BLaER1 (cell line): ENCODE data around the gene LETM1.
"Not testable (repeated sequence)": the region's sequence is repeated elsewhere in the genome, so short reads cannot be mapped to it uniquely, and the experiment has no call there.

ENCODE experiments used
- H3K27ac ChIP-seq: shearing (Covaris generic); formaldehyde crosslinking; 2 replicates; pipeline ENCODE4 v1.8.1; 2022
- H3K27me3 ChIP-seq: shearing (Covaris generic); formaldehyde crosslinking; 2 replicates; pipeline ENCODE4 v1.8.1; 2022
- H3K36me3 ChIP-seq: shearing (Covaris generic); formaldehyde crosslinking; 2 replicates; pipeline ENCODE4 v1.8.1; 2022
- H3K4me1 ChIP-seq: shearing (Covaris generic); formaldehyde crosslinking; 2 replicates; pipeline ENCODE4 v1.8.1; 2022
- H3K4me2 ChIP-seq: shearing (Covaris generic); formaldehyde crosslinking; 2 replicates; pipeline ENCODE4 v1.8.1; 2022
- H3K4me3 ChIP-seq: shearing (Covaris generic); formaldehyde crosslinking; 2 replicates; pipeline ENCODE4 v1.8.1; 2022
- H3K9ac ChIP-seq: shearing (Covaris generic); formaldehyde crosslinking; 2 replicates; pipeline ENCODE4 v1.8.1; 2022
- H3K9me3 ChIP-seq: shearing (Covaris generic); formaldehyde crosslinking; 2 replicates; pipeline ENCODE4 v1.8.1; 2022
- H4K20me1 ChIP-seq: shearing (Covaris generic); formaldehyde crosslinking; 2 replicates; pipeline ENCODE4 v1.8.1; 2022
- Cebpa-rat ChIP-seq: shearing (Covaris generic); IDR thresholded peaks from 2 replicates; pipeline ENCODE4 v1.8.1; 2022

Gene LETM1

GRCh38 chr4:1842993-1843448 lies 12.9 kb downstream of the LETM1 start:
- H3K9me3 ChIP-seq = no peaks in the 10 kb centered on the region
- no peak overlapping the region for H3K4me2 ChIP-seq
- peaks cover 99% of the 10 kb centered on the region for H3K36me3 ChIP-seq
- H3K4me3 ChIP-seq = no peak overlapping the region
- H3K27ac ChIP-seq = no peak overlapping the region
- peaks cover 42% of the 10 kb centered on the region for H3K4me1 ChIP-seq
- no peak for TF ChIP-seq Cebpa-rat
- no peaks in the 10 kb centered on the region for H3K27me3 ChIP-seq
- H4K20me1 ChIP-seq = peaks cover 99% of the 10 kb centered on the region
- H3K9ac ChIP-seq = no peak overlapping the region

GRCh38 chr4:1842339-1842895 lies 13.5 kb downstream of the LETM1 start:
- Histone ChIP-seq H3K9me3 (no peaks in the 10 kb centered on the region), H3K9ac (no peak overlapping the region), H4K20me1 (peaks cover 99% of the 10 kb centered on the region), H3K4me2 (no peak overlapping the region), H3K27ac (no peak overlapping the region), H3K4me3 (no peak overlapping the region), H3K36me3 (peaks cover 98% of the 10 kb centered on the region), H3K27me3 (no peaks in the 10 kb centered on the region), H3K4me1 (peaks cover 42% of the 10 kb centered on the region)
- TF ChIP-seq Cebpa-rat = no peak

- H3K4me2 ChIP-seq = peak overlapping the region; percentile 37
Measured at GRCh38 chr4:1841887-1842210, 14.1 kb downstream of the LETM1 start.

GRCh38 chr4:1841201-1841886 lies 14.6 kb downstream of the LETM1 start:
- no peak overlapping the region for H3K27ac ChIP-seq
- peaks cover 98% of the 10 kb centered on the region for H3K36me3 ChIP-seq
- H3K4me2 ChIP-seq = peak overlapping the region; percentile 37
- no peak overlapping the region for H3K4me3 ChIP-seq
- no peak overlapping the region for H3K9ac ChIP-seq
- no peak for TF ChIP-seq Cebpa-rat
- H3K9me3 ChIP-seq = no peaks in the 10 kb centered on the region
- peaks cover 99% of the 10 kb centered on the region for H4K20me1 ChIP-seq
- no peaks in the 10 kb centered on the region for H3K27me3 ChIP-seq
- H3K4me1 ChIP-seq = peaks cover 42% of the 10 kb centered on the region

More at GRCh38 chr4:1841887-1842210, 14.1 kb downstream of the LETM1 start:
- H3K4me3 ChIP-seq = no peak overlapping the region
- peaks cover 42% of the 10 kb centered on the region for H3K4me1 ChIP-seq
- no peak for TF ChIP-seq Cebpa-rat
- H3K27ac ChIP-seq = no peak overlapping the region
- H3K36me3 ChIP-seq = peaks cover 98% of the 10 kb centered on the region
- peaks cover 99% of the 10 kb centered on the region for H4K20me1 ChIP-seq
- no peaks in the 10 kb centered on the region for H3K9me3 ChIP-seq
- H3K27me3 ChIP-seq = no peaks in the 10 kb centered on the region
- no peak overlapping the region for H3K9ac ChIP-seq

GRCh38 chr4:1839282-1839681 lies 16.7 kb downstream of the LETM1 start:
- no peaks in the 10 kb centered on the region for H3K9me3 ChIP-seq
- no peak overlapping the region for H3K4me3 ChIP-seq
- TF ChIP-seq Cebpa-rat = no peak
- peak overlapping the region; percentile 76 for H3K4me2 ChIP-seq
- H3K27me3 ChIP-seq = no peaks in the 10 kb centered on the region
- no peak overlapping the region for H3K27ac ChIP-seq
- H3K4me1 ChIP-seq = peaks cover 60% of the 10 kb centered on the region
- H4K20me1 ChIP-seq = peaks cover 100% of the 10 kb centered on the region
- peaks cover 90% of the 10 kb centered on the region for H3K36me3 ChIP-seq
- H3K9ac ChIP-seq = 0 out of 2 replicates have a peak overlapping the region, but pooled peaks have one; percentile 16

GRCh38 chr4:1837069-1837468 lies 18.9 kb downstream of the LETM1 start:
- Histone ChIP-seq H3K27me3 (no peaks in the 10 kb centered on the region), H3K4me3 (no peak overlapping the region), H3K4me2 (no peak overlapping the region), H4K20me1 (peaks cover 100% of the 10 kb centered on the region), H3K4me1 (peaks cover 76% of the 10 kb centered on the region), H3K9ac (no peak overlapping the region), H3K9me3 (no peaks in the 10 kb centered on the region), H3K36me3 (peaks cover 70% of the 10 kb centered on the region), H3K27ac (no peak overlapping the region)
- TF ChIP-seq Cebpa-rat = no peak

GRCh38 chr4:1836650-1837049 lies 19.3 kb downstream of the LETM1 start:
- H4K20me1 ChIP-seq = peaks cover 100% of the 10 kb centered on the region
- H3K9me3 ChIP-seq = no peaks in the 10 kb centered on the region
- TF ChIP-seq Cebpa-rat = no peak
- H3K9ac ChIP-seq = no peak overlapping the region
- no peak overlapping the region for H3K4me2 ChIP-seq
- no peak overlapping the region for H3K27ac ChIP-seq
- H3K4me3 ChIP-seq = no peak overlapping the region
- H3K27me3 ChIP-seq = no peaks in the 10 kb centered on the region
- H3K36me3 ChIP-seq = peaks cover 71% of the 10 kb centered on the region
- H3K4me1 ChIP-seq = peaks cover 76% of the 10 kb centered on the region

GRCh38 chr4:1835836-1836235 lies 20.1 kb downstream of the LETM1 start:
- not testable (repeated sequence) for H3K9ac ChIP-seq, H3K4me3 ChIP-seq, H3K9me3 ChIP-seq, H3K27me3 ChIP-seq, H3K27ac ChIP-seq
- H3K4me2 ChIP-seq = peak overlapping the region; percentile 93; the same call in 1 of the 2 replicates
- H3K36me3 ChIP-seq = peaks cover 71% of the 10 kb centered on the region
- H4K20me1 ChIP-seq = peaks cover 100% of the 10 kb centered on the region
- peaks cover 76% of the 10 kb centered on the region for H3K4me1 ChIP-seq

- H3K4me3 ChIP-seq = peak overlapping the region; percentile 41
- no peak for TF ChIP-seq Cebpa-rat
- peaks cover 79% of the 10 kb centered on the region for H3K4me1 ChIP-seq
- peaks cover 54% of the 10 kb centered on the region for H3K36me3 ChIP-seq
- no peaks in the 10 kb centered on the region for H3K9me3 ChIP-seq
- peak overlapping the region; percentile 33; the same call in 1 of the 2 replicates for H3K27ac ChIP-seq
- 0 out of 2 replicates have a peak overlapping the region, but pooled peaks have one; percentile 8 for H3K9ac ChIP-seq
- no peaks in the 10 kb centered on the region for H3K27me3 ChIP-seq
- H4K20me1 ChIP-seq = peaks cover 92% of the 10 kb centered on the region
- peak overlapping the region; percentile 93 for H3K4me2 ChIP-seq
Measured at GRCh38 chr4:1834047-1834775, 21.7 kb downstream of the LETM1 start.
